Activated CD8-positive, alpha-beta T cell treated with anti-CD3 and anti-CD28 coated beads for 36 hours (primary cell): ENCODE results near the gene ABCD2. TPM values are rescaled to one million over a fixed set of nuclear protein-coding genes. Genes with fewer than 3 reads are reported as not detected.

ENCODE experiments used
- ATAC-seq: fragments of 200-7000 bp; cut with Tn5 transposase; one replicate; pipeline ENCODE4 v1.10.0; 2021; ENCODE audit warnings: mild to moderate bottlenecking, moderate library complexity
- CTCF ChIA-PET: fragments of 350-600 bp; sonication (Branson Sonifier 250); formaldehyde crosslinking; loops from one replicate; lab custom pipeline; 2021; ENCODE audit warnings: antibody characterized with exemption; lab: Charles Lee
- POLR2A ChIA-PET: fragments of 350-600 bp; sonication (Branson Sonifier 250); formaldehyde crosslinking; loops from one replicate; lab custom pipeline; 2021; ENCODE audit warnings: antibody characterized with exemption; lab: Charles Lee
- DNase-seq: peaks from one replicate; pipeline ENCODE4 v3.0.0-alpha.2; 2020
- H3K27ac Mint-ChIP-seq: one replicate; pipeline ENCODE4 v1.8.0; 2021; ENCODE audit warnings: mild to moderate bottlenecking, mixed read lengths
- H3K27me3 Mint-ChIP-seq: one replicate; pipeline ENCODE4 v1.8.0; 2021; ENCODE audit warnings: mixed read lengths
- H3K36me3 Mint-ChIP-seq: one replicate; pipeline ENCODE4 v1.8.0; 2021; ENCODE audit warnings: low read depth, mixed read lengths
- H3K4me1 Mint-ChIP-seq: one replicate; pipeline ENCODE4 v1.8.0; 2021; ENCODE audit warnings: low read depth, mixed read lengths
- H3K4me3 Mint-ChIP-seq: one replicate; pipeline ENCODE4 v1.8.0; 2021; ENCODE audit warnings: mild to moderate bottlenecking, moderate library complexity, mixed read lengths
- H3K9me3 Mint-ChIP-seq: one replicate; pipeline ENCODE4 v1.8.0; 2021; ENCODE audit warnings: mixed read lengths
- intact Hi-C: fragments of 100-400 bp; cut with micrococcal nuclease; formaldehyde crosslinking; loops from one replicate; pipeline ENCODE4 v1.10.0; 2022
- total RNA-seq, 2 experiments: library from RNA; stranded (reverse); gene quantifications; one replicate each; pipeline ENCODE4 v1.2.3, GENCODE V29; 2021
- TF ChIP-seq, protein P1 (sequence below): fragments of 200-600 bp; IDR thresholded peaks from one replicate; pipeline ENCODE4 v1.8.0; 2022; ENCODE audit warnings: antibody characterized with exemption, mild to moderate bottlenecking

ABCD2 gene
- total RNA-seq, 2 experiments from 2014 or later, result 3.8 to 4.0 TPM

- Mint-ChIP-seq H3K9me3 (peaks cover 9% of the 10 kb centered on the region), H3K4me3 (no peak overlapping the region), H3K36me3 (peaks cover 13% of the 10 kb centered on the region), H3K4me1 (no peaks in the 10 kb centered on the region), H3K27me3 (no peaks in the 10 kb centered on the region), H3K27ac (no peak overlapping the region)
- TF ChIP-seq, protein P1, sequence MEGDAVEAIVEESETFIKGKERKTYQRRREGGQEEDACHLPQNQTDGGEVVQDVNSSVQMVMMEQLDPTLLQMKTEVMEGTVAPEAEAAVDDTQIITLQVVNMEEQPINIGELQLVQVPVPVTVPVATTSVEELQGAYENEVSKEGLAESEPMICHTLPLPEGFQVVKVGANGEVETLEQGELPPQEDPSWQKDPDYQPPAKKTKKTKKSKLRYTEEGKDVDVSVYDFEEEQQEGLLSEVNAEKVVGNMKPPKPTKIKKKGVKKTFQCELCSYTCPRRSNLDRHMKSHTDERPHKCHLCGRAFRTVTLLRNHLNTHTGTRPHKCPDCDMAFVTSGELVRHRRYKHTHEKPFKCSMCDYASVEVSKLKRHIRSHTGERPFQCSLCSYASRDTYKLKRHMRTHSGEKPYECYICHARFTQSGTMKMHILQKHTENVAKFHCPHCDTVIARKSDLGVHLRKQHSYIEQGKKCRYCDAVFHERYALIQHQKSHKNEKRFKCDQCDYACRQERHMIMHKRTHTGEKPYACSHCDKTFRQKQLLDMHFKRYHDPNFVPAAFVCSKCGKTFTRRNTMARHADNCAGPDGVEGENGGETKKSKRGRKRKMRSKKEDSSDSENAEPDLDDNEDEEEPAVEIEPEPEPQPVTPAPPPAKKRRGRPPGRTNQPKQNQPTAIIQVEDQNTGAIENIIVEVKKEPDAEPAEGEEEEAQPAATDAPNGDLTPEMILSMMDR, result no peak
- CTCF ChIA-PET, result no interaction called here
- POLR2A ChIA-PET, result no interaction called here
- intact Hi-C loops, result no loop called here
- ATAC-seq (no peak), DNase-seq (no peak)
Observed at GRCh38 chr12:39510001-39510400, 109.6 kb downstream of the ABCD2 start.

DNA sequence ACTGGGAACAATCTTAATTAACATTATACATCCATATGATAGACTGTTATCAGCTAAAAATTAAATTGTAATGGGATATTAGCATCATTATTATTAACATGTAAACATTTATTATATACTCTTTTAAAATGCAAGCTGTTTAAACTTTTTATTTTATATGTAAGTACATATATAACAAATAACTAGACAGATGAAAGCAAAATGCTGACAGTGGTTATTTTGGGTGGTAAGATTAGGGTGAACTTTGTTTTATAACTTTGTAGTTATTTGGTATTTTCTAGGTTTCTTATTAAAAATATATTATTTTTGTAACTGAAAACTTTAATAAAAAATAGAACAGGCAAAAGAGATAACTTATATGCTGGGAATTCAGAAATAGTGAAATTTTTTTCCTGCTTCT is 114.0 kb downstream of the ABCD2 start:
- H3K27ac Mint-ChIP-seq, result no peak overlapping the region
- TF ChIP-seq, protein P1, result no peak
- H3K27me3 Mint-ChIP-seq, result no peaks in the 10 kb centered on the region
- ChIA-PET CTCF (interaction anchor here (1.0 kb wide), 1 partner anchor 485 kb away, joined by 4 read pairs; no protein-coding TSS in a partner anchor), POLR2A (no interaction called here)
- no peaks in the 10 kb centered on the region for H3K4me1 Mint-ChIP-seq
- no peak overlapping the region for H3K4me3 Mint-ChIP-seq
- intact Hi-C loops, result no loop called here
- H3K36me3 Mint-ChIP-seq, result peaks cover 2% of the 10 kb centered on the region
- DNase-seq, result no peak
- no peaks in the 10 kb centered on the region for H3K9me3 Mint-ChIP-seq
- no peak for ATAC-seq

- peaks cover 2% of the 10 kb centered on the region for H3K36me3 Mint-ChIP-seq
- DNase-seq, result no peak
- no peaks in the 10 kb centered on the region for H3K4me1 Mint-ChIP-seq
- no peaks in the 10 kb centered on the region for H3K27me3 Mint-ChIP-seq
- no peak overlapping the region for H3K4me3 Mint-ChIP-seq
- H3K9me3 Mint-ChIP-seq, result no peaks in the 10 kb centered on the region
- intact Hi-C loops, result no loop called here
- no peak for ATAC-seq
- TF ChIP-seq, protein P1, result no peak
- no peak overlapping the region for H3K27ac Mint-ChIP-seq
- CTCF ChIA-PET, result interaction anchor here (1.4 kb wide), 1 partner anchor 187 kb away, joined by 4 read pairs; no protein-coding TSS in a partner anchor
- POLR2A ChIA-PET, result interaction anchor here (0.8 kb wide), 1 partner anchor 142 kb away, joined by 3 read pairs; no protein-coding TSS in a partner anchor
Observed at GRCh38 chr12:39505023-39505422, 114.6 kb downstream of the ABCD2 start.

DNA sequence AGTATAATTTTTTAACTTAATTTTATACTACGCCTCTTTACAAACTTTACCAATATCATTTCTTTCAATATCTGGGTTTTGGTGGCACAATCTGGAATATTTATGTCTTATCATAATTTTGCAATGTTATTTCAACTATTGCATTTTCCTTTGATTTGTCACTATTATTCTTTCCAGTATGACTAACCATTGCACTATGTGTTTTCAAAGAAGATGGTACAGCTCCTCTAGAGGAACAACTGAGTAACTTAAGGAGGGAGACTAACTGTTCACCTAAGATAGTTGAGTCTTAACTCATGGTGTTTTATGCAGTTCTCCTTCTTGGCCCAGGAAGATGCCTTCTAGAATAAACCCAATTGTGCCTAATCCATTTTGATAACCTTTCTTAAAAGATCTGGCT is 116.2 kb downstream of the ABCD2 start:
- intact Hi-C loops, result no loop called here
- Mint-ChIP-seq H3K27me3 (no peaks in the 10 kb centered on the region), H3K36me3 (peaks cover 2% of the 10 kb centered on the region), H3K9me3 (no peaks in the 10 kb centered on the region), H3K27ac (no peak overlapping the region), H3K4me3 (no peak overlapping the region), H3K4me1 (no peaks in the 10 kb centered on the region)
- ATAC-seq (no peak), DNase-seq (no peak)
- TF ChIP-seq, protein P1, result no peak
- ChIA-PET POLR2A (no interaction called here), CTCF (no interaction called here)

- Mint-ChIP-seq H3K27me3 (no peaks in the 10 kb centered on the region), H3K9me3 (no peaks in the 10 kb centered on the region), H3K4me3 (no peak overlapping the region), H3K36me3 (peaks cover 2% of the 10 kb centered on the region), H3K27ac (no peak overlapping the region), H3K4me1 (no peaks in the 10 kb centered on the region)
- ChIA-PET POLR2A (no interaction called here), CTCF (interaction anchor here (1.1 kb wide), 1 partner anchor 19 kb away, joined by 3 read pairs; no protein-coding TSS in a partner anchor)
- DNase-seq, result no peak
- TF ChIP-seq, protein P1, result no peak
- no peak for ATAC-seq
- intact Hi-C loops, result no loop called here
Observed at GRCh38 chr12:39502726-39503125, 116.9 kb downstream of the ABCD2 start.

Other genes starting within 250 kb of the ABCD2 start
- gene KIF21A, start 176.7 kb downstream of the ABCD2 start, total RNA-seq, result 10 to 100 TPM; 18.0 to 20.0 TPM